Measurements from ENCODE around the gene DYNC1H1. TPM values are rescaled to one million over a fixed set of nuclear protein-coding genes. Genes with fewer than 3 reads are reported as not detected.

The DYNC1H1 gene
- total RNA-seq, 2 donors from 2014 or later, result 421 to 510 TPM

GRCh38 chr14:102094101-102094500 is 129.7 kb downstream of the DYNC1H1 start:
- intact Hi-C loops (cut with DNase I), result loop anchor here (10.0 kb wide), 3 partner anchors 49 to 139 kb away; partner anchors contain the start of gene DYNC1H1 (in 1 of the 2)
- DNase-seq (ENCODE audit: low spot score), result no peak

- intact Hi-C loops (cut with DNase I), result loop anchor here (10.0 kb wide), 3 partner anchors 51 to 141 kb away; partner anchors contain the start of gene DYNC1H1 (in 1 of the 2)
- DNase-seq (ENCODE audit: low spot score), result peak; percentile 66
These were observed 131.0 kb downstream of the DYNC1H1 start for GRCh38 chr14:102095231-102095870.

- DNase-seq (ENCODE audit: low spot score), result peak; percentile 64
- intact Hi-C loops (cut with DNase I), result loop anchor here (2.0 to 10.0 kb wide), 4 partner anchors 33 to 141 kb away; partner anchors contain the start of gene DYNC1H1 (in 1 of the 2)
These were observed 131.6 kb downstream of the DYNC1H1 start for GRCh38 chr14:102095871-102096568.

- intact Hi-C loops (cut with DNase I), result loop anchor here (2.0 to 10.0 kb wide), 4 partner anchors 34 to 142 kb away; partner anchors contain the start of gene DYNC1H1 (in 1 of the 2)
- peak; percentile 94 for DNase-seq (ENCODE audit: low spot score)
These were observed 132.3 kb downstream of the DYNC1H1 start for GRCh38 chr14:102096569-102097188.

- DNase-seq (ENCODE audit: low spot score), result peak; percentile 48
- intact Hi-C loops (cut with DNase I), result loop anchor here (2.0 to 10.0 kb wide), 4 partner anchors 35 to 143 kb away; partner anchors contain the start of gene DYNC1H1 (in 1 of the 2)
These were observed 133.2 kb downstream of the DYNC1H1 start for GRCh38 chr14:102097441-102098135.

GRCh38 chr14:102103062-102103695 is 138.8 kb downstream of the DYNC1H1 start:
- DNase-seq (ENCODE audit: low spot score), result no peak
- intact Hi-C loops (cut with DNase I), result no loop called here

- DNase-seq (ENCODE audit: low spot score), result no peak
- intact Hi-C loops (cut with DNase I), result no loop called here
These were observed 141.0 kb downstream of the DYNC1H1 start for GRCh38 chr14:102105369-102105768.

Other genes starting within 250 kb of the DYNC1H1 start
- gene PPP2R5C, start 202.9 kb upstream of the DYNC1H1 start, total RNA-seq, result 100 to 1,000 TPM; 132 to 135 TPM
- 100 to 1,000 TPM; 274 to 464 TPM for gene HSP90AA1, start 122.5 kb downstream of the DYNC1H1 start, total RNA-seq
- gene WDR20, start 175.3 kb downstream of the DYNC1H1 start, total RNA-seq, result 10 to 100 TPM; 27.6 to 28.0 TPM